HG03280 (cell line): ENCODE results near the gene MEGF11.

Experiments used
- ATAC-seq: cut with Tn5 transposase; IDR thresholded peaks from one replicate; pipeline ENCODE4 v1.9.1; 2021; ENCODE audit warnings: mild to moderate bottlenecking, moderate library complexity; ENCODE audit not compliant: unreplicated experiment

The MEGF11 gene

DNA sequence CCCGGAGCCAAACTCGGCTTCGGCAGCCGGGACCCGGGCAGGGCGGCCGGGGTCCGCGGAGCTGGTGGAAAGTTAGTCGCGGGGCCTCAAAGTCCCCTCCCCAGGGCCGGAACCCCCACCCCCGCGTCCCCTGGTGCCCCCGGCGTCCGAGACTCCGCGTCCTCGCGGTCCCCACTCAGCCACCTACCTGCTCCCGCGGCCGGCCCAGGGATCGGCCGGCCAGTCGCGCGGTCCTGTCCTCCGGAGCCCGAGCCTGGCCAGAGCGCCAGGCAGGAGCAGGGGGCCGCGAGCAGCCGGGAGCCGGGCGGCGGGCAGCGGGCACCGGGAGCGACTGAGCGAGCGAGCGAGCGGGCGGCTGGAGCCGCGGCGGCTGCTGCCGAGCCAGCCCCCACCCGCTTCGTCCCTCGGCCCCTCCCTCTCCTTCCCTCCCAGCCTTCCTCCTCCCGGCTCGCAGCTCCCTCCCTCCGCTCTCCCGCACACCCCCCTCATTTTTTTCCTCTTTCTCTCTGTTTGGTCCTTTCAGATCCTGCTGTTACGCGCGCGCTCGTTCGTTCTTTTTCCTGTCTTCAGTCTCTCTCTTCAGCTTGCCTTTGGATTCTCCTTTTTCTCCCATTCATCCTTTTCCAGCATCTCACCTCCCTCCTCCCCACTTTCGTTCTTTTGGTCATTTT lies at the start of gene MEGF11:
TSS of gene MEGF11 (minus strand) at position 333 of the 671 bp plus-strand sequence. CDS start 125,347 bp downstream, outside the sequence.
- ATAC-seq = no peak

DNA sequence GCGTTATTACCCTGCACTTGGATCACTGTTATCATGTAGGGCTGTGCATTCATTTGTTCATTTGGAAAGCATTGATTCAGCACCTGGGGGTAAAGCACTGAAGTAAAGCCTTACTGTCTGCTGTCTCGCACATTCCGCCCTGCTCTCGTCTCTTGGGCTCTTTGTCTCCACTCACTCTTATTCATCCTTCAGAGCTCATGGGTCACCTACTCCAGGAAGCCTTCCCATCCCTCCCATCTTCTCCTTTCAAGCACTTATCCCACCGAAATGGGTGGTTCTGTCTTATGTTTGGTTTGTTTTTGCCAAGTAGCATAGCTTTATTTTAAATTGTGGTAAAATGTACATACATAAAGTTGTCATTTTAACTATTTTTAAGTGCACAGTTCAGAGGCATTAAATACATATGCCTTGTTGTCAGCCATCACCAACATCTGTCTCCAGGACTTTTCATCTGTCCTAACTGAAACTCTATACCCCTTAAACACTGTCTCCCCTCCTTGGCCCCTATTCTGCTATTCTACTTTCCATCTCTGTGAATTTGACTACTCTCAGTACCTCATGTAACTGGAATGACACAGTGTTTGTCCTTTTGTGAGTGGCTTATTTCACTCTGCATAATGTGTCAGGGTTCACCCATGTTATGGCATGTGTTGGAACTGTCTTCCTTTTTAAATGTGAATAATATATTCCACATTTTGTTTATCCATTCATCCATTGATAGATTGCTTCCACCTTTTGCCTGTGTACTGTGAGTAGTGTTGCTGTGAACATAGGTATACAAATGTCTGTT lies 49.1 kb upstream of the MEGF11 start:
- no peak for ATAC-seq

DNA sequence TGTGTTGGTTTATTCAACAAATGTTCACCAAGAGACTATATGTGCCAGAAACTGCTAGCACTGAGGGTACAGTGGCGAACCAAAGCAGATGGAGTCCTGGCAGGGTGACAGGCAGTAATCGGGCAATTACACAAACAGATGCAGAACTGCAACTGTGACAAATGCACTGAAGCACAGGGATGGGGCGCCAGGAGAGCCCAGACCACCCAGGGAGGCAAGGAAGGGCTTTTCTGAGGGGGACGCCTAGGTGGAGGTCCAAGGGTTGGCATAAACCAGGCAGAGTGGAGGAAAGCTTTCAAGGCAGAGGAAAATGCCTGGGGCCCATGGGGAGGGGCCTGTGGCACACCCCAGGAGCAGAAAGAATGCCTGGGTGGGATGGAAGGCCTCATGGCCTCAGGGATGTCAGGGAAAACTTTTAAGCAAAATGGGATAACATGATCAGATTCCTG lies 45.3 kb upstream of the MEGF11 start:
- ATAC-seq = no peak

DNA sequence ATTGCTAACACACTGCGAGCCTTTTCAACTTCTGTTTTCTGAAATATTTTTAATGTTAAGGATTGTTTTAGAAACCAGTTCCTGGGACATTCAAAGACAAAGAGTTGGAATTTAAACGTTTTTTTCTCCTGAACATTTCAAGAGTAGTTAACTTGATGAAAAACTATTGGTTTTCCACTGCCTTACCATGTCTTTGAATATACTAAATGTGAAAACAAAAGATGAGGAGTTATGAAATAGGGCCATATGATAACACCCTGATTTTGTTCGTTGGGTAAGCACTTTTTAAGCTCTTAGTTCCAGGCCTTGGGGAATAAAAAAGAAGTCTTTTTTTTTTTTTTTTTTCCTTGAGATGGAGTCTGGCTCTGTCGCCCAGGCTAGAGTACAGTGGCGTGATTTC lies 42.6 kb upstream of the MEGF11 start:
- ATAC-seq = no peak

DNA sequence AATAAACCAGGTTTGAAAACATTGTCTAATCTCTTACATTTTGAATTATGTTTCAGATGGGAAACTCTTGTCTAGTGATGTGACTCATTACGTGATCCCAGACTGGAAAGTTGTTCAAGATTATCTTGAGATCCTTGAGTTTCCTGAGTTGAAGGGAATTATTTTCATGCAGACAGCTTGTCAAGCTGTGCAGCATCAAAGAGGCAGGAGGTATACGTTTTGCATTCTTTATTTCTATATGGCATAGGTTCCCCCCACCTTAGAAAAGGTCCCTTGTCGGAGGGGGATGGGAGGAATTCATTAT lies 41.3 kb upstream of the MEGF11 start:
- ATAC-seq = no peak

DNA sequence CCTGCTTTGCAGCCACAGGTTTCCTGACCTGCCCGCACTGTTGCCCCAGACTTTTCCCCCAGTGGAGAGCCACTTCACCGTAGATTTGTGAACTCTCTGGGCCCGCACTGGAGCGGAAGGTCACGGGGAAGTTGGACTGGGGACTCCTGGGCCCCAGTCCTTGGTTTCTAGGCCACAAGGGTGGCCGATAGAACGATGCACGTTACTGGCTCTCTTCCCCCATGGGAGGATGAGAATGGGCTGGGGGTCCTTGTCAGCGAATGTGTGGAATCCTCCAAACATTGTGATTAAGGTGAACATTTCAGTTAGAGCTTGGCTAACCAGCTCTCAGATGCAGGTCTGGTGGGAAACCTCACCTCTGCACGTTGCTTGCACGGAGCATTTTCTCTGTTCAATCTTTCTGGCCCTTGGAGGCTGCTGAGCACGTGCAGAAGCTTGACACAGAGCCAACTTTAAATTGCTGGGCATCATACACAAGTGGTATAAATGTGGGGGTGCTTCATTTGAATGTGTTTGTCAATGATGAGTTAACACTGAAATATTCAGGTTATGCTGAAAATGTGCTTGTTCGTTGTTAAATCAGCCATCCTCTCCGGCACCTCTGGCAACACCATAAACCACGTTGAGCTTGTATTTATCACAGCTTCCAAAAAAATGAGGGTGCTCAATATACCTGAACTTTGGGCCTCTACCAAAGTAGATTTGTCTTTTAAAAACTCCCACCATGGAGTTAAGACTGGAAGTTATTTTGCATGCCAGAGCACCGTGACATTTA lies 40.8 kb upstream of the MEGF11 start:
- peak; percentile 19 for ATAC-seq

DNA sequence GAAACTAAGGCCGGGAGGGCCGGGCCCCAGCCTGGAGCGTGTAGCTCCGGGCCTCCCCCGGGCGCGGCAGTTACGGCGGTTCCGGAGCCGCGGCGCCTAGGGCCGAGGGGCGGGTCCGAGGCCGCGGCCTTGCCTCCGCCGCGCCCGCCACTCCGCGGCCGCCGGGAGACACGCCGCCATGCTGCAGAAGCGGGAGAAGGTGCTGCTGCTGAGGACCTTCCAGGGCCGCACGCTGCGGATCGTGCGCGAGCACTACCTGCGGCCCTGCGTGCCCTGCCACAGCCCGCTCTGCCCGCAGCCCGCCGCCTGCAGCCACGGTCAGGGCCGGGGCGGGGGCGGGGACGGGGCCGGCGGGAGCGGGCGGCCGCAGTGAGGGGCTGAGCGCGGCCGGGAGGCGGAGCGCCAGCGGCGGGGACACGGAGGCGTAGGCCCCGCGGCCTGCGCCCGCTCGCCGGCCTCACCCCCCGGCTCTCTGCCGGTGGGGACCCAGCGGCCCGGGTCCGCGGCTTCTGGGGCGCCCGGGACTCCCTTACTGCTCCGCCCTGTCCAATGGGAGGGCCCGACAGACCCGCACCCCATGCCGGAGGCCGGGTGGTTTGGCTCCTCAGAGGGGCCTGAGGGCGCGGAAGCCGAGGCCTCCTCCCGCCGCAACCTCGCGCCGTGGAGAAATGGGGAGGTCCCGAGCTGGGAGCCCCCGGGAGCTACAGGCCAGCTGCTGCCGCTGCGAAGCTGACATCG lies 40.0 kb upstream of the MEGF11 start, which contains the start of gene DIS3L:
TSS of gene DIS3L (plus strand) at position 150 of the 738 bp plus-strand sequence. CDS start at position 179, 29 bp downstream.
- peak; percentile 69 for ATAC-seq

DNA sequence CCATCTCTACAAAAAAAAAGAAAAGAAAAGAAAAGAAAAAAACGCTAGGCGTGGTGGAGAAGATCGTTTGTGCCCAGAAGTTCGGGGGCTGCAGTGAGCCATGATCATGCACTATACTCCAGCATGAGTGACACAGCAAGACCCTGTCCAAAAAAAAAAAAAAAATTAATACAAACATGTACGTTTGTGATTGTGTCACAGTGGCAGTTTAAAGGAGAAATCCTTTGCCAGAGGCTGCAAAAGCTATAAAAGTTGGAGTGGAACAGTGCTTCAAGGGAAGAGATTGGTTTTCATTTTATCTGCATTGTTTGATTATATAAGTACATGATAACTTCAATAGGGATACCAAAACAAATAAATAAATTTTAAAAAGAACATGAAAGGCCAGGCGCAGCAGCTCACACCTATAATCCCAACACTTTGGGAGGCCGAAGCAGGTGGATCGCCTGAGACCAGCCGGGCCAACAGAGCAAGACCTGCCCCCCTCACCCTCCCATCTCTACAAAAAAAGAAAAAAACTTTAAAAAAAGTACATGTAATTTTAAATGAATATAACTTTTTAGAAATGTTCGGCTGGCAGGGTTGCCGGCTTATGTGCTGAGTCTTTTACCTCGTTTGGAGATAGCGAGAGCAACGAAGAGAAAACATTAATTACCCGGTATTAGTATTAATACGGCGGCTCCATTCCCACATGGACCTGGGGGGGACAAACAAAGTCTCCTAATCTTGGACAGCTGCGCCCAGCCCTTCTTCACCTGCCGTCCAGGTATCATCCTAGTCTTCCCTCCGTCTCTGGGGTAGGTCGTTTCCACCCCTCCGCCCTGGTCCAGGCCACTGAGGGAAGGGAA lies 39.2 kb upstream of the MEGF11 start:
- no peak for ATAC-seq

DNA sequence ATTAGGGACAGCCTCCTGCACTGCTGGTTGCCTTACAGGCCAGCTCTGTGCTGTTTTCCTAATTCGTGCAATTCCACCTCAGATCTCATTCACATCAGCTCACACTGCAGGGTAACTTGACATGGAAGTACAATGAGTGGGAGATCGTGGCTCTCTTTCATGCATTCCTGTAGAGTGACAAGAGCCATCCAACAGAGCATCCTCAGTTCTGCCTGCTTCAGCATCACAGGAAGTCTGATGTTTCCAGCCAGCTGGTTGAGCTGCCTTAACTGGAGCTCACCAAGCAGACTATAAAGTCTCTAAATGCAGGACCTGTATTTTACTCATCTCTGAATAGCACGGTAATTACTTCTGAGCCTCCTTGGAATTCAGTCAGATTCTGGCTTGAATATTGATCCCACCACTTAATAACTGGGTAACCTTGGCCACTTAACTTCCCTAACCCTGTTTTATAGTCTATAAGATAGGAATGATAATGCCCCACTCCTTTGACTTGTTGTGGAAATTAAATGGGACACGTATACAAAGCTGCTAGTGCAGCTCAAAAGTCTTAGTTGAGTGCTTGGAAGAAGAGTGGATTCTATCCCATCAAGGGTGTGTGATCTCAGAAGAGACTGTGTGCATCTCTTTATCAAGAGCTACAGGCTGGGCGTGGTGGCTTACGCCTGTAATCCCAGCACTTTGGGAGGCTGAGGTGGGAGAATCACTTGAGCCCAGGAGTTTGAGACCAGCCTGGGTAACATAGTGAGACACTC lies 38.4 kb upstream of the MEGF11 start:
- no peak for ATAC-seq

DNA sequence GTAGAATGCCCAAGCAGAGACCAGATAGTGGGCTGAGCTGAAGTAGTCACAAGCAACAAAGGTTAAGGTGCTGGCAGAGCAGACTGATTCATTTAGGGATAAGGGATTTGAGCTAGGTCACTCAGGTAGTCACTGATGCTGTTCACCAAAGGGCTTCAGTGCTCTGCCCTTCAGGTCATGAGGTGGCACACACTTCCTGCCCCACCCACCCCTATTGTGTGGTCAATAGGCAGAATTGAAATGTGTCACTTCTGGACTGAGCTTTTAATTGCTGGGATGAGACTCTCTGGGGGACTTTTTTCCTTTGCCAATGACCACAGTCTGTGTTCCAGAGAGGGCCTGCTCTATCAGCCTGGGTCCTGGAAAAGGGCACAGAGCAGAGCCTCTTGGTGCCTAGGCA lies 37.0 kb upstream of the MEGF11 start:
- no peak for ATAC-seq

DNA sequence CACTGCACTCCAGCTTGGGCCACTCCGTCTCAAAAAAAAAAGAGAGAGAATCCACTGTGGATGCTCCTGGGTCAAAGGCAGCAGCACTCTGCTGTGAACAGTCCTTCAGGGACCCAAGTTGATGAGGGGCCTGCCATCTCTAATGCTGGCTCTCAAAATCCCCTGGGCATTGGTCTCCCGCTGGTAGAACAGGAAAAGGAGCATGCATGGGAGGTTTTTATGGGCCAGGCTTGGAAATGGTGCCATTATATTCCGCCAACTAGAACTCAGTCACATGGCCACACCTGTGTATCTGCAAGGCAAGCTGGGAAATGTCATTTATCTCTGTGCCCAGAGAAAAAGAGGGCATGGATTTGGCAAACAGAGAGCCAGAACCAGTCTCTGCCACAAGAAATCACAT lies 36.5 kb upstream of the MEGF11 start:
- no peak for ATAC-seq

DNA sequence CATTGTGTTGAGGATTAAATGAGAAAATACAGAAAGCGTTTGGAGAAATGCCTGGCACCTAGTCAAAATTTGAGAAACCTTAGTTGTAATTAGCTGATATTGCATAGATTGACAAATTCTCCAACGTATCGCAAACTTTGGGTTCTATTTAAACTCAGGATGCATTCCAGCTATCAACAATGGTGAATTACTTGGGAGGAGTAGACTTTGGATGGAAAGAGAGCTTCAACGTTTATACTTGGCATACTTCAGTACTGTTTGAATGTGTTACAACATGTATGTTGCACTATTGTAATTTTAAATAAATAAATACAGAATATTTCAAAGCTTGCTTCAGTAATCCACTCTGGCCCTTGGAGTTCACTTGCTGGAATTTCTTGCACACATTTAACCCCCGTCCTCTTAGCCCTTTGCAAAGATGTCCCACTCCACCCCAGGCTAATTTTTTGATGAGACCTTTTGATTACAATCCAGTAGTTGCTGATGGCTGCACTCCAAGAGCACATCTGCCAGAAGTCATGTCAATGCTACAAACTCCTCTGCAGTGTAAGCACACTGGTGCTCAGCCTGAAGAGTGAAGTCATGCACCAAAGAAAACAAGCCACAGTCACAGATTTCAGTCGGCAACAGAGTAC lies 35.1 kb upstream of the MEGF11 start:
- ATAC-seq = no peak

DNA sequence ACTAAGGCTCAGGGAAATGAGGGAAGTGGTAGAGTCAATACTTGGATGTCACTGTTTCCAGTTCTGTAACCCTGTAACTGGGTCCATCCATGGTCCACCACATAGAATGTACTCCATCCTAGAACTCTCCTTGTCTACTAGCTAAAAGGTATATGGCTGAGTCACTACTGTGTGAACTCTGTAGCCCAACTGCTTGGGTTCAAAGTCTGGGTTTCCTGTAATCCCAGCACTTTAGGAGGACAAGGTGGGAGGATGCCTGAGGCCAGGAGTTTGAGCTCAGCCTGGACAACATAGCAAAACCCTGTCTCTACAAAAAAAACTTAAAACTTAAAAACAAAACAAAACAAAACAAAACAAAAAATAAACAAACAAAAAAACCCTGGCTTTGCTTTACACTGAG lies 34.5 kb upstream of the MEGF11 start:
- no peak for ATAC-seq

DNA sequence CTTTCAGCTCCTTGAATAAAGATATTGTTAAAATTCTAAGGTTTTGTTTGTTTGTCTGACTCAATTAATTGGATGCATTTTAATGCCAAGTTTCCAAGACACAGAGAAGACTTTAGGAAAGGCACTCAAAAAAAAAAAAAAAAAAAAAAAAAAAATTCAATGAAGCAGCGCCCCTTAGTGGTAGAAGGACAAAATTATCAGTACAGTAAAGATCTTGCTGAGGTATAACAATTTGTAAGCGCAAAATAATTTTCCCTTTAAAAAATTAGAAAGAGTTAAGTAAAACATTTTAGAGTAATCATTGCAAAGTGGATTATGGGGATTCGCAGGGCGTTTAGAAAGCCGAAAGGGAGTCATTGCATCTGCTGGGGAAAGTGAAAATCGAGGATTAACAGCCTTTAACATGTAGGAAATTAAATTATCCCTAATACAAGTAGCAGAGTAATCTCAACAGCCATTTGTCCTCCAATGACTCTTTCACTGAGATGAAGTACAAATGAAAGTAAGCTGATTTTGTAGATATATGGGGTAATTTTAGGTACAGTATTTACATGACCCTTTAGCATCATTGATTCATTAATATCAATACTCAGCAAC lies 34.0 kb upstream of the MEGF11 start:
- no peak for ATAC-seq

DNA sequence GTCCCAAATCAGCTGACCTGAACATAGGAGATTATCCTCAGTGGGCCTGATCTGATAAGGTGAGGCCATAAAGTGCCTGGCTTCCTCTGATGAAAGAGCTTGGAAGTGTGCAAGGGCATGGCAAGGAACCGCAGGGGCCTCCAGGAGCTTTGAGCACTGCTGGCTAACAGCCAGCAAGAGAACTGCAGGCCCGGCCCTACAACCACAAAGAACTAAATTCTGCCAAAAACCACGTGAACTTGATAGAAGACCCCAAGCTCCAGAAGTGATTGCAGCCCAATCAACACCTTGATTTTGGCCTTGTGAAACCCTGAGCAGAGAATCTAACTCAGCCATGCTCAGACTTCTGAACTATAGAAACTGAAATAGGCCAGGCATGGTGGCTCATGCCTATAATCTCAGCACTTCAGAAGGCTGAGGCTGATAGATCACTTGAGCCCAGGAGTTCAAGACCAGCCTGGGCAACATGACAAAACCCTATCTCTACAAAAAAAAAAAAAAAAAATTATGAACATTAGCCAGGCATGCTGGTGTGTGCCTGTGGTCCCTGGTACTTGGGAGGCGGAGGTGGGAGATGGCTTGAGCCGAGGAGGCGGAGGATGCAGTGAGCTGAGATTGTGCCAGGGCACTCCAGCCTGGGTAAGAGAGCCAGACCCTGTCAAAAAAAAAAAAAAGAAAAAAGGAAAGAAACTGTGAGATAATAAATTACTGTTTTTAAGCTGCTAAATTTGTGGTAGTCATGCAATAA lies 32.2 kb upstream of the MEGF11 start:
- ATAC-seq = no peak

DNA sequence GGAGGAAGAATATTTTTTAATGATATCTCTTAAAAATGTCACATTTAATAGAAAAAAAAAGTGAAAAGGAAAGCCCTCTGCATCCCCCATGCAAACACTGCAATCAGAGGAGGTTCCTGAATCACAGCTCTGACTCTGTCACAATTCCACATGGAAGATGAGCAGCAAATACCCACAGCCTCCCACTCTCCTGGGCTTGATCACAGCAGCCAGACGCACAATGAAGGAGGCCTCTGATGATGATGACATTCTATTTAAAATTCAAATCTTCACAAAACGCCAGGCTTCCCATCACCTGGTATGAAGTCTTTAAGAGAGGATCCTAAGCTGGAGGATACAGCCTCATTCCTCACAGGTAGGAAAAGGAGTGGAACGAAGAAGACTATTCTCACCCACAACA lies 30.7 kb upstream of the MEGF11 start:
- ATAC-seq = no peak

DNA sequence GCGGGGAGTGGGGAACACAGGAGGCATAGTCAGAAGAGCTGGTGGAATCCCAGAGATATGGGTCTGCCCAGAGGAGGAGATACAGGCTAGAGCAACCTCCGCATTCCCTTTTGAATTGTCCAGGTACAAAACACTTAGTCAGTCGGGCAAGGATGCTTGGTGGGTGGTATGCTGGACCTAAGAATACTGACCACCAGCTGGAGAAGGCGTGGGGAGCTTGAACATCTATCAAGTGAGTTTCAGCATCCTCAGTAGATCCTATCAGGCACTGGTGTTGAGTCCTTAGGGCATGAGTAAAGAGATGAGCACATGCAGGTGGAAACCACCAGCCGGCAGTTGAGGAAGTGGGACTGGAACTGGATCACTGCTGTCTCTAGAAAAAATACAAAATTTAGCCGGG lies 25.1 kb upstream of the MEGF11 start:
- ATAC-seq = no peak

DNA sequence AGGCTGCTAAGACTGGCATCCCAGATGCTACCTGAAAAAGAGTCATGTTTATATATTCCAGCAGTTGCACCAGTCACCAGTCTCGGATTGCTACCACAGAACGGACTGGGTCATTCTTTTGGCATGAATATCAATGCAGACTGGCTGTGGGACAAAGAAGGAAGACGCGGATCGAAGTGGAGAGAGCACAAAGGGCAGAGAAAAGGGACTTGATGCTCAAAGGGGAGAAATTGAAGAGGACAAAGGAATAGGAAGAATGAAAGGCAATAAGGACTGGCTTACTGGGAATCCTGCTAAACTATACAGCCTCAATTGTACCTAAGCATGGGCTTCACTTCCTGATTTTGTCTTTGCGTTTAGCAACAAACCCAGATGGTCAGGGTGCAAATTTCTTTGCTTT lies 24.5 kb upstream of the MEGF11 start:
- ATAC-seq = no peak
